Muscle layer of duodenum (tissue), 2 donors: ENCODE measurements around the gene CLEC18A.

Experiments used
- H3K27ac ChIP-seq: one replicate; pipeline ENCODE4 v1.7.0; 2013; ENCODE audit warnings: mild to moderate bottlenecking, low read length
- H3K27me3 ChIP-seq: one replicate; pipeline ENCODE4 v1.7.0; 2013; ENCODE audit warnings: low read depth, mild to moderate bottlenecking, control low read depth, low read length
- H3K36me3 ChIP-seq, 2 donors: one replicate each; pipeline ENCODE4 v1.7.0; 2013; ENCODE audit warnings: low read length in 2 of 2, control low read depth in 1 of 2, mild to moderate bottlenecking in 1 of 2; ENCODE audit not compliant: insufficient read depth in 2 of 2, control insufficient read depth in 1 of 2
- H3K4me1 ChIP-seq, 2 donors: one replicate each; pipeline ENCODE4 v1.7.0; 2013; ENCODE audit warnings: low read length in 2 of 2, mild to moderate bottlenecking in 2 of 2, control low read depth in 1 of 2, moderate library complexity in 1 of 2; ENCODE audit not compliant: insufficient read depth in 2 of 2, control insufficient read depth in 1 of 2
- H3K4me3 ChIP-seq, 2 donors: one replicate each; pipeline ENCODE4 v1.7.0; 2013; ENCODE audit warnings: low read length in 2 of 2, low read depth in 1 of 2, mild to moderate bottlenecking in 1 of 2
- H3K9me3 ChIP-seq, 2 donors: one replicate each; pipeline ENCODE4 v1.7.0; 2013; ENCODE audit warnings: low read length in 2 of 2, control low read depth in 1 of 2, mild to moderate bottlenecking in 1 of 2; ENCODE audit not compliant: control insufficient read depth in 1 of 2
- donor health status: healthy.

CLEC18A gene

DNA sequence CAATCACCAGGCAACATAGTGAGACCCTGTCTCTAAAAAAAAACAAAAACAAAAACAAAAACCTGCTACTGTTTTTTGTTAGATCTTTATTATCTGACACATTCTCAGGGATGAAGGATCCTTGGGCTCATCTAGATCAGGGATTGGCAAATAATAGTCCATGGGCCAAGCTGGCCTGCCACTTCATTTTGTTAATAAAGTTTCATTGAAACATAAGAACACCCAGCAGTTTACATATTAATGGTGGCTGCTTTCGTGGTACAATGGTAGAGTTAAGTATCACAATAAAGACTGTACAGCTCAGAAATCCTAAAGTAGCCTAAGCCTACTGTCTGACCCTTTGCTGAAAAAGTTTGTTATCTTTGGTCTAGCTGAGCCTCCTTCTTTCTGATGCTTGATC is 32.9 kb upstream of the CLEC18A start:
- H3K27me3 ChIP-seq: no peaks in the 10 kb centered on the region
- H3K4me3 ChIP-seq: no peak overlapping the region
- peaks cover 0 to 8% of the 10 kb centered on the region in 2 donors for H3K36me3 ChIP-seq
- H3K4me1 ChIP-seq: no peaks in the 10 kb centered on the region
- peak overlapping the region; percentile 39 for H3K27ac ChIP-seq
- no peaks in the 10 kb centered on the region for H3K9me3 ChIP-seq

DNA sequence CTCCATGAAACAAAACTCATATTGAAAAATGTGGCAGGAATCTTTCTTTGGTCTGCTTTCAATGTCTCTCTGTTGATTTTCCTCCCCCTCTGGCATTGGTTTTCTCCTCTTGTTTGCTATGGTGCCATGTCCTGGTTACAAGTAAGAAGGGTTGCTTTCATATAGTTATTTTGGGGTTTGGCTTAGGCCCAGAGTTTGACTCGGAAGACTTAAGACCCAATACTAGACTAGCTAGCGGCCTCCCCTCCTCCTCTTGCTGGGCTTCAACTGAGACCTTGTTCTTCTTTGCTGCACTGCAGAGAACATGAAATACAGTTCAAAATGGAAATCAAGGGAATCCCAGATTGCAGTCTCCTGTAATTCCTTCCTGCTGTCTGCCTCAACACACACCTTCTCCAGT is 30.0 kb upstream of the CLEC18A start:
- Histone ChIP-seq H3K4me1 (no peaks in the 10 kb centered on the region), H3K36me3 (peaks cover 6 to 16% of the 10 kb centered on the region in 2 donors), H3K27me3 (no peaks in the 10 kb centered on the region), H3K27ac (no peak overlapping the region), H3K9me3 (no peaks in the 10 kb centered on the region), H3K4me3 (no peak overlapping the region)

DNA sequence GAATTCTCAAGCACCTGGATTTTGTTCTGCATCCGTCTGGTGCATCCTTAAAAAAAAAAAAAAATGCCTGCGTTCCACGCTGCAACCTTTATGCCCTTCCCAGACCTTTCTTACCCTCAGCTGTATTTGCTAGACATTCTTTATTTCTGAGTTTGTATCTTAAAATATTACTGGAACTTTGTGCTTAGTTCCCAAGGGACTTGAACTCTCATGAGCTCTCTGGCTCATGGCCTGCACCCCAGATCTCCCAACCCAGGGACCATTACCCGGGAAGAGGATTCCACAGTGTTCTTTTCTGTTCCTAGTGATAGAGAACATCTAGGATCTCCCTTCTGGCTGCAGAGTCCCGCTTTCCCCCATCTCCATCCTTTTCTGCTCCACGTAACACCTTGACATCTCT is 28.9 kb upstream of the CLEC18A start:
- no peaks in the 10 kb centered on the region for H3K4me1 ChIP-seq
- no peak overlapping the region for H3K27ac ChIP-seq

DNA sequence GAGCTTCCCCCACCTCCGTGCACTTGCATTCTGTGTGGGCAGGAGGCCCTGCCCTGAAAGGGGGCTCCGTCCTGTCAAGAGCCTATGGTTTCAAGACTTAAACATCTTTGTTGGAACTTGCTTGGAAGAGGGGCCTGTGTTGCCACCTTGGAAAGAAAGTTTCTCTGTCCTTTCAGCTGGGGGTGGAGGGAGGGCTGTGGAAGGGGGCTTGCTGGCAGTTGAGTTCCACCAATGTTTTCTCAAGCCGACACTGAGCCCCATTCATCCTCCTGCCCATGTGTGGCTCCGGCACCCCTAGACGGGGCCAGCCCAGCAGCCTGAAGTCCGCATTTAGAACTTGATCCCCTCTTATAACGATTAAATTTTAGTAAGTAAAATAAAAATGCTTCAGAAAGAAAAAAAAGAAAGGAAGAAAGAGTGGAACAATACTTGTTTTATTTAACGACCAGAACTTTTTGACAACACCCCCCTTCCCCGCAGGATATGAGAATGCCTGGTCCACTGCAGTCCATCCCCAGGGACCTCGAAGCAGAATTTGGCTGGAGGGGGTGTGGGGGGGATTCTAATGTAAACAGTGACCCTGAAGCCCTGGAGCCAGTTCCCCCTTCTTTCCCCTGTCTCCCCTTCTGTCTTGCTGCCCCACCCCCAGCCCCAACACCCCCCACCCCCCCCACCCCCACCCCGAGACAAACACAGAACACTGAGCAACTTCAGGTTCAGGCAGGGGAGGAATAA is 26.9 kb upstream of the CLEC18A start:
- H3K4me3 ChIP-seq: no peak overlapping the region
- no peaks in the 10 kb centered on the region for H3K27me3 ChIP-seq
- H3K36me3 ChIP-seq: peaks cover 9 to 18% of the 10 kb centered on the region in 2 donors
- H3K9me3 ChIP-seq: no peaks in the 10 kb centered on the region
- H3K27ac ChIP-seq: no peak overlapping the region
- no peaks in the 10 kb centered on the region for H3K4me1 ChIP-seq

More for the DNA sequence above, 28.9 kb upstream of the CLEC18A start:
- H3K9me3 ChIP-seq: no peaks in the 10 kb centered on the region
- peaks cover 9 to 23% of the 10 kb centered on the region in 2 donors for H3K36me3 ChIP-seq
- H3K4me3 ChIP-seq: no peak overlapping the region
- no peaks in the 10 kb centered on the region for H3K27me3 ChIP-seq

DNA sequence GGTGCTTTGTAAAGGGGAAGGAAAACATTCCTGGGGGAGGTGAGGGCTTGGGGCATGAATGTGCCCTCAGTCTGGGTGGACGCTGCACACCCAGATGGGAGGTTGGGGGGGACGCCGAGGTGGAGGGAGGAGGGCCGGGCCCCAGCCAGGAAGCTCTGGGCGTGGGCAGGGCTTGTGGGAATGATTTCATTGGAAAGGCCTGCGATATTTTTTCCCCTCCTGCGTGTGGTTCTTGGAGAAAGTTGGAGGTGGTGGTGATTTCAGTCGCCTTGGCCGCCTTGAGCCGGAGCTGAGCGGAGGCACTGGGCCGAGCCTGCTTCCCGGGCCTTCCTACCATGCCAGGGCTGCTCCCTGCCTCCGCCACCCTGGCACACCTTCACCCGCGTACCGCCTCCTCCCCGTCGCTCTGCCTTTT is 26.4 kb upstream of the CLEC18A start:
- peaks cover 0 to under 1% of the 10 kb centered on the region in 2 donors for H3K4me1 ChIP-seq
- peak overlapping the region; percentile 51 for H3K27ac ChIP-seq
- H3K36me3 ChIP-seq: peaks cover 12 to 23% of the 10 kb centered on the region in 2 donors
- H3K9me3 ChIP-seq: no peaks in the 10 kb centered on the region
- H3K4me3 ChIP-seq: peak overlapping the region in 1 of 2 donors; percentile 3
- no peaks in the 10 kb centered on the region for H3K27me3 ChIP-seq

DNA sequence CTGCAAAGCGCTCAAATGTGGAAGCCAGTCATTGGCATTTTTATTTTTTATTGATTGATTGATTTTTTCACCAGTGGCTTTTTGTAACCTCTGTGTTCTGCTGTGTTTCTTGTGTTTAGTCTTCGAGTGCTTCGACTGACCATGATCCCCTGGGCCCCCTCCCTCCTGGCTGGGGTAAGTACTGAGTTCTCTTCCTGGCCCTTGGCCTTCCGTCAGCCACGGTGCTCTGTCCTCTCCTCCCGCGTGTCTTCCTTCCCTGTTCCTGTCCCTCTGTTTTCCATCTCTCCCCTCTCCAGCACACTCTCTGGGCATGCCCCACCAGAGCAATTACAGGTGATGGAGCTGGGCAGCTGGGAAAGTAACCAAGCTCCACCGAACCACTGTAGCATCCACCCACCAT is 25.8 kb upstream of the CLEC18A start:
- peak overlapping the region; percentile 51 for H3K27ac ChIP-seq
- H3K27me3 ChIP-seq: no peaks in the 10 kb centered on the region
- peaks cover 15 to 27% of the 10 kb centered on the region in 2 donors for H3K36me3 ChIP-seq
- peak overlapping the region; percentile 3 to 42 for H3K4me3 ChIP-seq
- H3K4me1 ChIP-seq: peaks cover 0 to 4% of the 10 kb centered on the region in 2 donors
- no peaks in the 10 kb centered on the region for H3K9me3 ChIP-seq

DNA sequence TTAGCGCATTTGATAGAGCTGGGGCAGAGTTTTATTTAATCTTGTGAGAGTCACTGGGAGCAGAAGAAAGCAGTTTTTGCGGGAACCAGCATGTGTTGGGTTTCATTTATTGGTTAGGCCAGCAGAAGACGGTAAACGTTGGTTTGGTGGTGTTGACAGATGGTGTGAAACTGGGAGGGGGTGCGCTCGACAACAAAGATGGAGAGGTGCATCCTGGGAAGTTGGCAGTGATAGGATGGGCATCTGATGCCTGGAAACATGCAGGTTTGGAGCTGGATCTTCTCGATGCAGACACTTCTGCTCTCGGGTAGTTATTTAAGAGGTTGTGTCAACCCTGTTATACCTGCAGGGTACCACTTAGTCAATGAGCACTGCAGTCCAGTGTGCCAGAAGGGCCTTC is 24.9 kb upstream of the CLEC18A start:
- Histone ChIP-seq H3K4me1 (peaks cover 0 to 4% of the 10 kb centered on the region in 2 donors), H3K27ac (peak overlapping the region; percentile 51), H3K36me3 (peaks cover 17 to 34% of the 10 kb centered on the region in 2 donors), H3K27me3 (no peaks in the 10 kb centered on the region), H3K4me3 (no peak overlapping the region), H3K9me3 (no peaks in the 10 kb centered on the region)

DNA sequence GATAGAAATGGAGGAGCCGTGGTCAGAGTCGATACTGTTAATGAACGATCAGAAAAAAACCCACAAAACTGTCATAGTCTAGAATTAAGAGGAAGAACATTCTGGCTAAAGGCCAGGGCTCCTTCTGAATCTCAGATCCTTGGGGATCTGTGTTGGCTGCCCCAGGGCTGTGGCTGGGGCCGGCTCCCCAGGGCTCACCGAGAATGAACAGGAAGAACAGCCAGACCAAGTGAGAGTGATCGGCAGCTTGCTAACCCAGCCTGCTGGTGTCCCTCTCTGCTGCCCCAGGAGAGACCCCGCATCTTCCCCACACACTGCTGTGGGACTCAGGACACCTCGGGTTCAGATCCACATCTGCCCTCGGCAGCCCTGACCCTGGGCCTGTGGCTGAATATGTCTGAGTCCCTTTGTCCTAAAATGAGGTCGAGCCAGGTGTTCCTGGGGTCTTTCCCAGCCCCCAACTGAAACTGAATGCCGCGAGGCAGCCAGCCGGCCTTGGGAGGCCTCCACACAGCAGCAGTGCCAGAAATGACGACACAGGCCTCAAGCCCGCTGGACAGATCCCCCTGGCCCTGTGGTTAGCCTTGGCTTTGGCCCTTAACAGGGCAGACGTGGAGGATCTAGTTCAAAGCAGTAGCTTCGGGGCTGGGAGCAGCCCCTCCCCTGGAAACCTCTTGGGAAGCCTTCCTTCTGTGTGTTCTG is 23.9 kb upstream of the CLEC18A start:
- Histone ChIP-seq H3K9me3 (no peaks in the 10 kb centered on the region), H3K27me3 (no peaks in the 10 kb centered on the region), H3K27ac (no peak overlapping the region), H3K4me1 (peaks cover 0 to 4% of the 10 kb centered on the region in 2 donors), H3K4me3 (peak overlapping the region in 1 of 2 donors; percentile 17), H3K36me3 (peaks cover 20 to 44% of the 10 kb centered on the region in 2 donors)

DNA sequence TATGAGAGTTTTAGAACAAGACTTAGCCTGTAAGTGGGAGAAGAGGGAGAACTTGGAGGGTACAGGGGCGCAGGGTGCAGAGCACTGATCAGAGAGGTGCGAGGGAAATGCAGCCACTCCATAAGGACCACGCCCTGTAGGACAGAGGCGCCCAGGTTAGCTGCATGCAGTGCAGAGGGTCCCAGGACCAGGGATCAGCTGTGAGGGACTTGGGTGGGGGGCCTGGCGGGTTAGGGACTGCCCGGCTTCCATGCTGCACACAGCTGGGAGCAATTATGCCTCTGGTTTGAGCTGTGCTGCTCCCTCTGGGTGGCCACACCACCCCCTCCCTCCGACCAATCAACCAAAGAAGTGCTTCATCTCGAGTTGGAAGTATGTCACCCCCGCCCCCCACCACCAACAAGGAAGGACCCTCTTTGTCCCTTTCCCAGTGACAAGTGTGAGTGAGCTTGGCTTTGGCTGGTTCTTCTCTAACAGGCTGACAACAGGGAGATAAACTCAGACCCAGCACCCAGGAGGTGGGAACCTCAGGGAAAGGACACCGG is 22.2 kb upstream of the CLEC18A start:
- H3K27me3 ChIP-seq: no peaks in the 10 kb centered on the region
- H3K9me3 ChIP-seq: no peaks in the 10 kb centered on the region
- no peak overlapping the region for H3K4me3 ChIP-seq
- peaks cover 32 to 61% of the 10 kb centered on the region in 2 donors for H3K36me3 ChIP-seq
- H3K4me1 ChIP-seq: peaks cover 0 to 4% of the 10 kb centered on the region in 2 donors
- no peak overlapping the region for H3K27ac ChIP-seq

DNA sequence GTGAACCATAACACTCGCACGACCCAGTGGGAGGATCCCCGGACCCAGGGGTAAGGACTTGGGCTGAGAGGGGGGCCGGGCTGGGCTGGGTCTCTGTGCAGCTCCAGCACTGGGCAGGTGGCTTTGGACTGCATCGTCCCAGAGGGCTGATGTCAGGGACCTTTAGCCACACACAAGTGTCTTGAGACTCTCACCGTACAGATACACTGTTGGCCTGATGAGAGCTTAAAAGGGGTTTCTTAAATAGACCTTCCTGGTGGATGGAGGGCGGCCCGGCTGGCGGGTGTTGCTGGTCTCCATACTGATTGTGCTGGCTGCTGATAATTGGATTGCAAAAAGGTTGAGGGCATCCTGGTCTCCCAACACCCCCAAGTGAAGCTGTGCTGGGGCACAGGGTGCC is 21.7 kb upstream of the CLEC18A start:
- H3K9me3 ChIP-seq: no peaks in the 10 kb centered on the region
- H3K27ac ChIP-seq: no peak overlapping the region
- peaks cover 36 to 67% of the 10 kb centered on the region in 2 donors for H3K36me3 ChIP-seq
- H3K4me1 ChIP-seq: peaks cover 0 to 4% of the 10 kb centered on the region in 2 donors
- H3K27me3 ChIP-seq: no peaks in the 10 kb centered on the region
- no peak overlapping the region for H3K4me3 ChIP-seq

DNA sequence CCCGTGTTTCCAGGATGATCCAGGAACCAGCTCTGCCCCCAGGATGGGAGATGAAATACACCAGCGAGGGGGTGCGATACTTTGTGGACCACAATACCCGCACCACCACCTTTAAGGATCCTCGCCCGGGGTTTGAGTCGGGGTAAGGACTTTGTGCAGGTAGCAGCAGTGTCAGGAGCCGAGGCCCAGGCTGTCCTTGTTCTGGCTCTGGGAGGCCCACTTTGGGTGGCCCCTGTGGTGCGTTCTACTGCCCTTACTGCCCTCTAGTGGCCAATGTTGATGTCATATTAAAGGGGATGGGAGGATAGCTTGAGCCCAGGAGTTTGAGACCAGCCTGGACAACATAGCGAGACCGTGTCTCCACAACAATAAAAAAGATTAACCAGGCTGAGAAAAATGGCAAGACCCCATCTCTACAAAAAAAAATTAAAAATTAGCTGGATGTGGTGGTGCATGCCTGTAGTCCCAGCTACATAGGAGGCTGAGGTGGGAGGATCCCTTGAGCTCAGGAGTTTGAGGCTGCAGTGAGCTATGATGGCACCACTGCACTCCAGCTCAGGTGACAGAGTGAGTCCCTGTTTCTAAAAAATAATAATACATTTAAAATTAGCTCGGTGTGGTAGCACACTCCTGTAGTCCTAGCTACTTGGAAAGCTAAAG is 20.9 kb upstream of the CLEC18A start:
- Histone ChIP-seq H3K9me3 (no peaks in the 10 kb centered on the region), H3K36me3 (peaks cover 43 to 73% of the 10 kb centered on the region in 2 donors), H3K4me3 (no peak overlapping the region), H3K4me1 (peaks cover 0 to 4% of the 10 kb centered on the region in 2 donors), H3K27me3 (no peaks in the 10 kb centered on the region), H3K27ac (no peak overlapping the region)
